ENCODE results near the gene ABCC4.

ABCC4 gene

DNA sequence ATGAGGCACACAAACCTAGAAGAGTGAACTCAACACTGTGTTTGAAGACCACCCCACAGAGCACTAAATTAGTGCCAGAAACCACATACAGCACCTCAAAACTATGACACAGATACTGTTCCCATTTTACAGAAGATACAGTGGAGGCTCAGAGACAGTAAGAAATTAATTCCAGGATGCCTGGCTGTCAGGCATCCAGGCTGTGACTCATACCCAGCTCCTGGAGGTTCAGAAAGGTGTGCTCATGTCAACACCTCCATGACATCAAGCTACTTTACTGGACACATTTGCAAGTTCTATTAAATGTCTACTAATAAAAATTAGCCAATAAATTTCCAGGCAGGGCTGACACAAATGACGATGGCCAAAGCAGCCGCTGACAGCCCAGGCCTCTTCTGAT is 176.3 kb downstream of the ABCC4 start:
- in situ Hi-C loops (cut with HindIII; ENCODE audit: low sequenced_read_pairs) = no loop called here
- no peak overlapping the region for H3K4me3 ChIP-seq (ENCODE audit: low read depth, low read length)
- no peak for DNase-seq (ENCODE audit: low read depth)
- no peak for TF ChIP-seq CTCF (IDR thresholded peaks at IDR 0.05; ENCODE audit: low read depth, low read length, missing control alignments)

GRCh38 chr13:95123726-95124125 is 177.5 kb downstream of the ABCC4 start:
- no peak overlapping the region for H3K4me3 ChIP-seq (ENCODE audit: low read depth, low read length)
- DNase-seq (ENCODE audit: low read depth) = no peak
- in situ Hi-C loops (cut with HindIII; ENCODE audit: low sequenced_read_pairs) = no loop called here
- no peak for TF ChIP-seq CTCF (IDR thresholded peaks at IDR 0.05; ENCODE audit: low read depth, low read length, missing control alignments)

DNA sequence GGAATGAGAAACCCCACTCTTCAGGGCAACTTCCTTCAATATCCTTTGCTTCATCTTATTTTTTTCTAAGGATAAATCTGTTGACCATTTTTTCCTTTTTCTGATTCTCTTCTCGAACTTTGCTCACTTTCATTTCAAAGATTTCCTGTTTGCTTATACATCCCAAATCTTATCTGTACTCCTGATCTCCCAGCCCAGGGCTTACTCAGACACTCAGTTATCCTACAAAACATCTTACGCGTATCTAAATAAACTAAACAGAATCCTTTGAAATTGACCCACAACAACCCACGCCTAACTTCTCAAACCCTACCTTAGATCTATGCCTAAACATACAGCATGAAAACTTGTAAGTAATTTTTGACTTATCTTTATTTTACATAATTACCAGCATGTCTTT is 179.2 kb downstream of the ABCC4 start:
- H3K4me3 ChIP-seq (ENCODE audit: low read depth, low read length) = no peak overlapping the region
- no peak for DNase-seq (ENCODE audit: low read depth)
- in situ Hi-C loops (cut with HindIII; ENCODE audit: low sequenced_read_pairs) = no loop called here
- no peak for TF ChIP-seq CTCF (IDR thresholded peaks at IDR 0.05; ENCODE audit: low read depth, low read length, missing control alignments)

- no peak for DNase-seq (ENCODE audit: low read depth)
- no peak for TF ChIP-seq CTCF (IDR thresholded peaks at IDR 0.05; ENCODE audit: low read depth, low read length, missing control alignments)
- H3K4me3 ChIP-seq (ENCODE audit: low read depth, low read length) = no peak overlapping the region
- in situ Hi-C loops (cut with HindIII; ENCODE audit: low sequenced_read_pairs) = no loop called here
These were observed 179.7 kb downstream of the ABCC4 start for GRCh38 chr13:95121516-95121915.

- H3K4me3 ChIP-seq (ENCODE audit: low read depth, low read length) = no peak overlapping the region
- no peak for DNase-seq (ENCODE audit: low read depth)
- in situ Hi-C loops (cut with HindIII; ENCODE audit: low sequenced_read_pairs) = no loop called here
- TF ChIP-seq CTCF (IDR thresholded peaks at IDR 0.05; ENCODE audit: low read depth, low read length, missing control alignments) = no peak
These were observed 180.6 kb downstream of the ABCC4 start for GRCh38 chr13:95120650-95121049.

DNA sequence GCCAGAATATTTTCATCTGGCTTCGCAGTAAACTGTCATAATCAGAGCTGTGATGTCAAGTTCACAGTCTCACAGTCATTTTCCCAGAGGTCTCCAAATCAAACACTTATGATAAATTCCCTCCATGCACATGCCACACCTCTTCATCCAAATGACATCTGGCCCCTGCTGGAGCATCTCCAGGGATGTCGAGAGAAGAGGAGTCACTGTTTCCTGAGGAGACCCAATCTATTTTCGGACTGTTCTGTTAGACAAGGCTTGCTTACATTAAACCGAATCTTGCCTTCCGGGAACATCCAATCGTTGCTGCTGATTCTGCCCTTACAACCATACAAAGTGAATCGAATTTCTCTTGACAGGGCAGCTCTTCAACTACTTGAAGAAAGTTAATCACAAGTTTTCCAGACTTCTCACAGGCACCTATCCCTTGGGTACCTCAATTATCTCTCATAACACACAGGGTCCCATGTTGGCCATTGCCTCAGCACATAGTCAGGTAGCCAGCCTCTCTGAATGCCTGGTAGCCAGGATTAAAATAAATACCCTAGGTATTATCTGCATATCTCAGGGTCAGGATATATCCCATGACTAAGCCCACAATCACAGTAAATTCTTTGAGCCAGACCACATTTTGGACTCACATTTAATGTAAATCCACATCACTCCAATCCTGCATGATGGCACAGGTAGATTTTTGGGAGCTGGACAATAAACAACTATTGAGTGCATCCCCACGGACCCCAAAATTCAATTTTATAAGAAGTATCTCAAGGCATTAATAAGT is 182.5 kb downstream of the ABCC4 start:
- DNase-seq (ENCODE audit: low read depth) = no peak
- no peak overlapping the region for H3K4me3 ChIP-seq (ENCODE audit: low read depth, low read length)
- TF ChIP-seq CTCF (IDR thresholded peaks at IDR 0.05; ENCODE audit: low read depth, low read length, missing control alignments) = no peak
- in situ Hi-C loops (cut with HindIII; ENCODE audit: low sequenced_read_pairs) = no loop called here
